LNCaP clone FGC (cell line): ENCODE results near the gene SSBP4.

ENCODE experiments used
- DNase-seq: peaks from one replicate; pipeline ENCODE4 v3.0.0-alpha.2; 2011; ENCODE audit warnings: low read depth
- H3K4me3 ChIP-seq: 2 replicates; pipeline ENCODE4 v1.5.1; 2011; ENCODE audit warnings: mild to moderate bottlenecking, low read depth, low read length, control low read depth
- CTCF ChIP-seq: IDR thresholded peaks from 2 replicates; pipeline ENCODE4 v1.5.1; 2012; ENCODE audit warnings: mild to moderate bottlenecking; ENCODE audit not compliant: control insufficient read depth, insufficient read depth; ENCODE audit errors: extremely low read depth

The SSBP4 gene

GRCh38 chr19:18423258-18424020, 4.2 kb downstream of the SSBP4 start:
- H3K4me3 ChIP-seq = no peak overlapping the region
- no peak for TF ChIP-seq CTCF
- DNase-seq = no peak

GRCh38 chr19:18424122-18424889, 5.1 kb downstream of the SSBP4 start:
- TF ChIP-seq CTCF = no peak
- H3K4me3 ChIP-seq = no peak overlapping the region
- DNase-seq = no peak

- TF ChIP-seq CTCF = no peak
- DNase-seq = no peak
- H3K4me3 ChIP-seq = no peak overlapping the region
These were observed 5.8 kb downstream of the SSBP4 start for GRCh38 chr19:18424890-18425514.

DNA sequence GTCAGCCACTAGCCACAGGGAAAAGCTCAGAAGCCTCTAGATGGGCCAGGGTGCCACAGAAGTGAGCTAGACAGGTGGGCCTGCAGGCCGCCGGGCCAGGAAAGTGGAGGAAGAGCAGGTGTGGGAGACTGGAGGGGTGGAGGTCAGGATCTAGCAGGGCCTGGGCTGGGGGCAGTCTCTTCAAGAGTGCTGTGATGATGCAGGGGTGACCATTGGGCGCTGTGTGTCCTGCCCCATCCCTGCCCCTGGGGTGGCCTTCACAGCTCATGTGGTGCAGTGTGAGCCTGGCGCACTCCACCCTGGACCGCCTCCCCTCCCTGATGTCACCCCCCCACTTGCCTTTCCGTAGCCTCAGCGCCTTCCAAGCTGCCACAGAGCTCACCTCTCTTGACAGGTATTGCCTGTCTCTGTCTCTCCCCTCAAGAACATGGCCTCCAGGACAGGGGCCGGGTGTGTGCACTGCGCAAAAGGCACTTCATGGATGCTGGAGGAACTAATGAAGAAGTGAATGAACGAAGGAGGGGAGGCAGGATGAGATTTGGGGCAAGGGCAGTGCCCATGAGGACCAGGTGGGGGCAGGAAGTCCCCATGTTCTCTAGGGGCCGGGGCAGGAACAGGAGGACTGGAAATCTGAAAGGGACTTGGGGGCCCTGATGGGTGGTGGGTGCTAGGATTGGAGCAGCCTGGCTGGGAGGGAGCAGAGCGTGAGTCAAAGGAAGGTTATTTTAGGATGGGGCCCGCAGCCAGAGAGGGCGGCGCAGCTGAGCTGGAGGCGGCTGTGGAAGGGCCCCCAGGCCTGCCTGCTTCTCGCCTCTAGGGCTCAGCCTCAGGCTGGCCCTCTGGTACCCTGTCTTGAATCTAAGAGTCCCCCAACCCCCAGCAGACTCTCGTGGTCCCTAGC, 6.6 kb downstream of the SSBP4 start:
- TF ChIP-seq CTCF = no peak
- no peak overlapping the region for H3K4me3 ChIP-seq
- no peak for DNase-seq

DNA sequence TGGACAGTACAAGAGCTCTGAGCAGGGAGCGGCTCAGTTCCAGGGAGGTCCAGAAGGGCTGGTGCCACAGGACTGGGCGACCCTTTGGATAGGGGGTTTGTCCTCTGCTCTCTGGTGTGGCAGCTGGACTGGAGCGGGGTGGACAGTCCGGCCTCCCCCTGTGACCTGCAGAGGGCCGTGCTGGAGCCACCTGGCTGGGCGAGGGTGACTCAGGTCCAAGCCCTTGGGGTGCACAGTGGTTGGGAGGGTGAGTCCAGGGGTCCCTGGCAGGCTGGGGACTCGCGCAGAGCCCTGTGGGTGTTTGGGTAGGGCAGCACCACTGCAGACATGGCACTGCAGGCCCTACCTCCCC, 7.2 kb downstream of the SSBP4 start:
- DNase-seq = no peak
- H3K4me3 ChIP-seq = no peak overlapping the region
- TF ChIP-seq CTCF = no peak

DNA sequence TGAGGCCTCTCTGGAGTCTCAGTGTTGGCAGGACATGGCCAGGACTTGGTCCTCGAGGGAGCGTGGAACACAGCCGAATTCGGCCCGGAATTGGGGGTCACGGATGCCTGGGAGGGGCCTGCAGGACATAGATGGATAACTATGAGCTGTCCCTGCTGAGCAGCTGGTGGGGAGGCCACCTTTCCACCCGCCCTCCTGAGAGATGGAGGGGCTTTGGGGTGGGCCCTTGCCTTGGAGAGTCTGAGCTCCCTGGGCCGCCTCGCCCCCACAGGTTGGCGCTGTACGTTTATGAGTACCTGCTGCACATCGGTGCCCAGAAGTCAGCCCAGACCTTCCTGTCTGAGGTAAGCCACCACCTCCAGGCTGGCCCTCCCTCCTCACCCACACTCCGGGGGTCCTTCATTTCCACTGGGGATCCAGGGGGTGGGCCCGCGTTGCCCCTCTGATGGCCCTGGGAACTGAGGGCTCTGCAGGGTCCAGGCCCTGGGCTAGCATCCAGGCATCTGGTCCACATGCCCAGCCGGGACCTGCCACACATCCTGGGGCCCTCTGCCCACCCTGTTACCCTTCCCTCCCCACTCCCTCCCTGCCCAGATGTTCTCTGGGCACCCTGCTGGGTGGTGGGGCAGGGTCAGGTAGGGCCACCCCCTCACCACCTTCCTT, 8.0 kb downstream of the SSBP4 start:
- H3K4me3 ChIP-seq = no peak overlapping the region
- DNase-seq = no peak
- no peak for TF ChIP-seq CTCF
